Fibroblast of skin of scalp (primary cell): ENCODE data around the gene KIN.
A peak's percentile ranks its signal among the peaks of the same experiment; 100 is the strongest.
"Not testable (repeated sequence)": the region's sequence is repeated elsewhere in the genome, so short reads cannot be mapped to it uniquely, and the experiment has no call there.

Experiments used
- DNase-seq: peaks from one replicate; pipeline ENCODE4 v3.0.0-alpha.2; 2013

The KIN gene

DNA sequence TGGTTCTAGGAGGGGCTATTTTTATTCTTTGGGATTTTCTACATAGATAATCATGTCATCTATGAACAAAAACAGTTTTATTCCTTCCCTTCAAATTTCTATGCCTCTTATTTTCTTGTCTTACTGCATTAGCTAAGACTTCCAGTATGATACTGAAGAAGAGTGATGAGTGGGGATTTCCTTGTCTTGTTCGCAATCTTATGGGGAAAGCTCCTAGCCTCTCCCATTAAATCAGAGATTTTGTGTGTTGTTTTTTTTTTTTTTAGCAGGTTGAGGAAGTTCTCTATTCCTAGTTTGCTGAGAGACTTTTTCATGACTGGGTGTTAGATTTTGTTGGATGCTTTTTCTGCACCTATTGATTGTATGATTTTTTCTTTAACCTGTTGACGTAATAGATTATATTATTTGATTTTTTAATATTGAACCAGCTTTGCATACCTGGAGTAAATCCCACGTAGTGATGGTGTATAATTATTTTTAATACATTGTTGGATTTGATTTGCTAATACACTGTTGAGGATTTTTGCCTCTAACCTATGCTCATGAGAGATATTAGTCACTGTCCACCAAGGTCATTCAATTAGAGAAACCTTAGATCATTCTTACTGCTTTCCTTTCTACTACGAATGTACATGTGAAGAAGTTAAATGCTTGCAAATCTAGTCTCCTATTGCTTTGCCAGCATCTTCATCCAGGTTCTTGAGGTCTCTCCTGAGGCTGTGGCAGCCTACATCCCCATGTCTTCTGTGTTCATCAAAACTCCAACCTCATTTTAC, 6.6 kb upstream of the KIN start:
- no peak for DNase-seq

DNA sequence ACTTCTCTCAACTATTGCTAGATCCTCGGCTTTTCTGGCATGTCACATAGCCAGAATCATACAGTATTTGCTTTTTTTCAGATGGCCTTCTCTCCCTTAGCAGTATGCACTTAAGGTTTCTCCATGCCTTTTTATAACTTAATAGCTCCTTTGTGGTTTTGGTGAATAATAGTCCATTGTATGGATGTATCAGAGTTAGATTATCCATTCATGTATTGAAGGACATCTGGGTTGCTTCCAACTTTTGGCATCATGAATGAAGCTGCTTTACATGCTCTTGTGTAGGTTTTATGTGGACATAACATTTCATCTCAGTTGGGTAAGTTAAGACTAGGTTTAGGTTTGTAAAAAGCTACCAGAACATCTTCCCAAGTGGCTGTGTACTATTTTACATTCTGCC, 4.7 kb upstream of the KIN start:
- DNase-seq = no peak

DNA sequence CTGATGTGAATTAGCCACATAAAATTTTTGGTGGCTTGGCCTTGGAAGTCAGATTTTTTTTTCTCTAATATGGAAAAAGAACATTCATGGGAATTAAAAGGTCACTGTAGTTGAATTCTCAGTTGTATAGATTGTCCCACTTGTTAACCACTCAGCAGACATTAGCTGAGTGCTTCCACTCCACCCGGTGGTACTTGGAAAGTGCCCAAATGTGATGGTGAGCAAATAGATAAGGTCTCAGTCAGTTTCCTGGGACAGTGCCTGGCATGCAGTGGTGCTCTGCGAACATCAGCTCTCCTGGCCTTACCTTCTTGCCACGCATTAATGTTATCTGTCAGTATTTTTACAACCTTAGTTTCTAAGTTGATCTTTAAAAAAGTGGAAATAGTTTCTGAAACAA, 1.6 kb upstream of the KIN start:
- DNase-seq = peak; percentile 27

DNA sequence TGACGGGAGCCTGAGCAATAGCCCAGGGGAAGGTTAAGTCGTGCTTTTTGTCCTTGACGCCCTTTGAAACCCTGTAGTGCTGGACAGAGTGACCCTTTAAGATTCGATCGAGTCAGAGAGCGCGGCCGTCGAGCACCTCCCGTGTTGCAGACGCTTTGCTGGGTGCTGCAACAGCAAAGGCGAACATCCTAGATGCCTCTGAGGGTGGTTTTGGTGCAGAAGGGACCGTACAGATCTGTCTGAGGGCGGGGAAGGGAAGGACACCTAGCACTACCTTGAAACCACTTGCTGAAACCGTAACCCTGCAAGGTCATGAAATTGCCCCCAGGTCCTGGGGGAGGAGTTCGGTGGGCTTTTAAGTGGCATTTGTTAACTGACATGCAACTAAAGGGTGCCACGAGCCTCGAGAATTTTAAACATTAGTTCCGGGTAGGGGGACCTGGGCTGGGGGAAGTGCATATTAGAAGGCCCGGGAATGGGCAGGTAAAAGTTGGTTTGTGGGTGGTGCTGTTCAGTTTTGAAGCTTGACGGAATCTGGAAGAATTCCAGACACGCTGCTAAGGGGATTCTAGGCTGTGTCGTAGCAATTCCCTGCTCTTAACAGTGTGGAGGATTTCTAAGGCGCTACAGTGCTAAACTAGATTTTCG, 970 bp upstream of the KIN start:
- peak; percentile 24 for DNase-seq

DNA sequence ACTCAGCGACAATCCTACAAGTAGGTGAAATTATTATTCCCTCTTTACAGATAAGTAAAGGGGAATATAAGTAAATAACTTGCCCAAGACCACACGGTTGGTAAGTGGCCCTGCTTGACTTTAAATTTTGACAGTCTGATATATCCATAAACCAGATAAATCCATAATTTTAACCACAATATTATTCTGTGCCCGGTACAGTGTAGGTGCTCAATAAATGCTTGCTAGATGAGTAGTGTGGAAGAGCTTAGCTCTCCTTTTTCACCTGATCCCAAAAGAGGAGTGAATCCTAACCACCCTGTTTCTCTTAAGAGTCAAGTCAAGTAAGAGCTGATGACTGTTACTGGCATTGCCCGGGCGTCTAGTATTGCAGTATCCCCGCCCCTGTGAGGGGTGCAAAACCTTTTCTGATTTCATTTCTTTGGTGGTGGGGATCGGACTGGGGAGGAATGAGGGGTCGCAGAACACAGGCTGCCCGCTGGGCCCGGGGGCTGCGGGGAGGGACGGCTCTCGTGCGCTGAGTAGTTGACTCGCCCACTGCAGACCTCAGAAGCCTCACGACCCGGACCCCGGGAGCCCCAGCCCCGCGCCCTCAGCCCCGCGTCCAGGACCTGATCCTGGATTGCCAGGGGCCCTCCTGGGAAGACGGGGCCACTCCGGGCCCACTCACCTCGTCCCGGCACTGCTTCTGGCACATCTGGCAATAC, 490 bp downstream of the KIN start:
- no peak for DNase-seq

DNA sequence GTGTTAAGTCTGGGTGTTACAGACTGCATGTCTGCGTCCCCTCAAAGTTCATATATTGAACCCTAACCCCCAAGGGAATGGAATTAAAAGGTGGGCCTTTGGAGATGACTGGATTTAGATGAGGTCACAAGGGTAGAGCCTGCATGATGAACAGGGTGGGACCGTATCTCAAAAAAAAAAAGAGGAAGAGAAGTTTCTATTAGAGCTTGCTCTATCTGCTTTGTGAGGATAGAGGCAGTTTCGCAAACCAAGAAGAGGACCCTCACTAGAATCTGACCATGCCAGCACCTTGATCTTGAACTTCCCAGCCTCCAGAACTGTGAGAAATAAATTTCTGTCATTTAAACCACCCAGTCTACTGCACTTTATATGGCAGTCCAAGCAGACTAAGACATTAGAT, 1.4 kb downstream of the KIN start:
- DNase-seq = no peak

DNA sequence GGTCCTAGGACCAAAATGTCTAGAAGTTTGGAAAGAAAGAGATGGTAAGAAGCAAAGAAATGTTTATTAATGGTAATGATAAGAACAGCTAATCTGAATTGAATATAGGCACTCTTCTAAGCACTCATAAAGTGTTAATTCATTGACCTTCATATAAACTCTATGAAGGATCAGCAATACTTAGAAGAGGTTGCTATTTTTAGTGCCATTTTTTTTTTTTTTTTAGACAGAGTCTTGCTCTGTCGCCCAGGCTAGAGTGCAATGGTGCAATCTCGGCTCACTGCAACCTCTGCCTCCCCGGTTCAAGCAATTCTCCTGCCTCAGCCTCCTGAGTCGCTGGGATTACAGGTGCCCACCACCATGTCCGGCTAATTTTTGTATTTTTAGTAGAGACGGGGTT, 5.6 kb downstream of the KIN start:
- not testable (repeated sequence) for DNase-seq

DNA sequence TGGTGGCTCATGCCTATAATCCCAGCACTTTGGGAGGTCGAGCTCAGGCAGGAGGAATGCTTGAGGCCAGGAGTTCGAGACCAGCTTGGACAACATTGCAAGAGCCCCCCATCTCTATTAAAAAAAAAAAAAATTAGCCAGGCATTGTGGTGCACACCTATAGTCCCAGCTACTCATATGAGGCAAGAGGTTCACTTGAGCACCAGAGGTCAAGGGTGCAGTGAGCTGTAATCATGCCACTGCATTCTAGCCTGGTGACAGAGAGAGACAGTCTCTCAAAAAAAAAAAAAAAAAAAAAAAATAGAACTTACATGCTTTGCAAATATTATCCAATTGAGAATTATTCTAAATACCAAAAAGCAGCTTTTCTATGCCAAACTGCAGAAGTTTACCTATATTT, 11.0 kb downstream of the KIN start:
- DNase-seq = no peak

DNA sequence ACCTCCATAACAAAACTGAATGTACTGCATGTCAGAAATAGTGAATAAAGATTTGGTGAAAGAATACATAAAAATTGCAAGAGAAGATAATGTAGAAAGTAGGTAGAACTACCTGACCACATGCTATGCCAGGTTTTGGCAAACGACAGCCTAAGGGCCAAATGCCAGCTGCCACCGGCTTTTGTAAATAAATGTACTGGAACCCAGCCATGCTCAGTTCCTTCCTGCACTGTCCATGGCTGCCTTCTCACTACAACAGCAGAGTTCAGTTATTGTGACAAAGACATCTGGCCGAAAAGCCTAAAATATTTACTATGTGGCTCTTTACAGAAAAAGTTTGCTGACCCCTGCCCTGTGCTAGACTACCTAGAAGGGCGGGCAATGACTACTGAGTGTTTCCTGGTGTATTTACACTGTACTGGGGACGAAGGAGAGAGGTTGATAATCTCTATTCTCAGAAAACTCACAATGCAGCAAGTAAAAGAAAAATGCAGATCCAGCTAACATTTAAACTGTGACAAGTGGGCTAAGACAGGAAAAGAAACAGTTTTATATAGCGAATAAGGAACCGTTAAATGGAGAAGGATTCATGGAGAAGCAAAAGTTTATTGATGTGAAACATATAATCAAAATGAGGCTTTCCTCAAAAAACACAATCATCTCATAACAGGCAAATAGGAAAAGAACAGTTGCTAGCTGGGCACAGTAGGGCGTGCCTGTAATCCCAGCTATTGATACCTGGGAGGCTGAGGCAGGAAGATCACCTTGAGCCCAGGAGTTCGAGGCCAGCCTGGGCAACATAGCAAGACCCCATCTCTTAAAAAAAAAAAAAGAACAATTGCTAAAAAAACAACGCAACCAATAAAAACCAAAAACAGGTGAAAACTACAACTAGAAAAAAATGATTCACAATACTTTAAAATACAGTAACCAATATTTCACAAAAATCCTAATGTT, 13.7 kb downstream of the KIN start:
- no peak for DNase-seq

DNA sequence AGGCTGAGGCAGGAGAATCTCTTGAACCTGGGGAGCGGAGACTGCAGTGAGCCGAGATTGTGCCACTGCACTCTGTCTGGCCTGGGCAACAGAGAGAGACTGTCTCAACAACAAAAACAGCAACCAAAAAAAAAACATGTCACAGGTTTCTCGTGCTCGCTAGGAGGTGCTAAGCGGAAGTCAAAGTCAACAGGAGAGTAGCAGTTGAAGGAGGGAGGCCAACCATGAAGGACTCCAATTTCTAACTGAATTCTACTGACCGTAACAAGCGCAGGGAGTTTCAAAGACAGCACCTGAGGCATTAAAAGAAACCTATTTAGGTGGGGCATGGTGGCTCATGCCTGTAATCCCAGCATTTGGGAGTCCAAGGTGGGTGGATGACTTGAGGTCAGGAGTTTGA, 19.4 kb downstream of the KIN start:
- DNase-seq = no peak

DNA sequence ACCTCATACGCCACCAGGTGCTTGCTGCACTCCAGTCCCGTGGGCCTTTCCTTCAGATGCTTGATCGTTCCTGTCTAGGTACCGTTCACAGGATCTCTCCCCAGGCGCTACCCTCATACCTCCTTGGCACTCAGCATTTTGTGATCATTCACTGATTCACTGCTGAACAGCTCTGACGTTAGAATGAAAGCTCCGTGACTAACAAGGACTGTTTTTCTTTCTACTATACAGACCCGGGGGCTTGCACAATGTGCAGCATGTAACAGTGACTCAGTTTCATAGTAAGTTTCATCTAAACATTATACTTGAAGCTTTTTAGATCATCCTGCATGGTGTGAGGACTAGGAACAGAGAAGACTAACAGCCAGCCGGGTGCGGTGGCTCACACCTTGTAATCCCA, 20.6 kb downstream of the KIN start:
- no peak for DNase-seq

DNA sequence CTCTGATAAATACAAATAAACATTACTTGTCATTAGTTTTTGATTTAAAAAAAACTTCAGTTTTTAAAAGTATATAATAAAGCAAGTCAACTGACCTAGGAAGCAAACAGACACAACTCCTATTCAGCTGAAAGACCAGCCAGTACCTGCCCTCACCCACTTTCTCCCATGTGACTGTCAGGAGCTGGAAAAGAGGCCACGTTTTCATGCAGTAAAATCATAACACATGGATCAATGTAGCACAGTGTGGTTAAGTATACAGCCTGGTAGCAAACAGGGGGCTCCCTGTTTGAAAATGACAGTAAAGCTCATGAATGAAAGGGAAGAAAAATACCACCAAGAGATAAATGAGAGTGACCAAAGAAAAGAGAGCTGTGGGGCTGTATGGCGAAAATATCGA, 21.6 kb downstream of the KIN start:
- no peak for DNase-seq

DNA sequence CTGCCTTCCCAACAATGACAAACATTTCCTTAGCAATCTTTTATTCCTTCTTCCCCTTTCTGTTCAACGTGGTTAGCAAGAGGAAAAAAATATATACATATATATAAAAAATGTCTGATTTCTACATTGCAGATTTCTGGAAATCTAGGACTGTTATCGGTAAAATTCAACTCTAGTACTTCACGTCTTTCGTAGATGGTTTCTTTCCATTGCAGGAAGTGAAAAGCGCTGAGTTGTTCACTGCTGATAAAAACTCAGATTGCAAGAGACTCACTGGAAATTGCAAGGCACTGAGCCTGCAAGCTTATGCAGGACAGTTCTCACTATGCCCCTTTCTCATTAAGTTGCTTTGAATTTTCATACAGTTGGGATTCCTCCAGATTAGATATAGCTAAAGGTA, 23.9 kb downstream of the KIN start:
- no peak for DNase-seq

DNA sequence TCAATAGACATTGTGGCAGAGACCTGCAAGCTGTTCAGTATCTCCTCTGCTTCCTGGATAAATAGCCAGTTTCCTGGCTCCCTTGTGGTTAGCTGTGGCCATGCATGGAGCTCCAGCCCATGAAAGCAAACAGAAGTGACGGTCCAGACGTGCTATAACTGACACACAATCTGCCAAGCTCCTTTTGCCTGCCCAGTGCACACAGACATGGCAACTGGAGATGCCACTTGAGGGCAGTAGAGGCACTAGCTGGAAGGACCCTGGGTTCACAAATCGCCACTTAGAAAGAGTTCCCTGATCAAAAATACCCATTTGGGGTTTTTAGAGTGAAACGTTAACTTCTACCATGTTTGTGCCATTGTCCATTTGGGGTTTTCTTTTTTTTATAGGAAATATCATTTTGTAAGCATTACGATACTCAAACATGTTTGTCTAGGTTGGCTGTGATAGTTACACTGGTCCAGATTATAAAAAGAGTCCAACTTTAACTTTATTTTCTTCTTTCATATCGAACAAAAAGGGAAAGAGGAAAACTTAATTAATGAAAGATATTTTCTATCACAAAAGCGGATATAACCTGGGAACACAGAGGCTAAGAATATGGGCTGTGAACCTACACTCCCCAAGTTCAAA, 31.3 kb downstream of the KIN start:
- DNase-seq = peak; percentile 21

DNA sequence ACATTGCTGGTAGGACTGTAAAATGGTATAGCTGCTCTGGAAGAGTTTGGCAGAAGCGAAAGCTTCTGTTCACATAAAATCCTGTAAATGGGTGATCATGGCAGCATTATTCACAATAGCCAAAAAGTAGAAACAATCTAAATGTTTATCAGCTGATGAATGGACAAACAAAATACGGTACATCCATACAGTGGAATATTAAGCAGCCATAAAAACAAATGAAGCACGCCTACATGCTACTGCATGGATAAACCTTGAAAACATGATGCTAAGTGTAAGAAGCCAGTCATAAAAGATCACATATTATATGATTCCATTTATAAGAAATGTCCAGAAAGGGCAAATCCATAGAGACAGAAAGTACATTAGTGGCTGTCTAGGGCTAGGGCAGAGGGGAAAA, 32.7 kb downstream of the KIN start:
- DNase-seq = no peak

DNA sequence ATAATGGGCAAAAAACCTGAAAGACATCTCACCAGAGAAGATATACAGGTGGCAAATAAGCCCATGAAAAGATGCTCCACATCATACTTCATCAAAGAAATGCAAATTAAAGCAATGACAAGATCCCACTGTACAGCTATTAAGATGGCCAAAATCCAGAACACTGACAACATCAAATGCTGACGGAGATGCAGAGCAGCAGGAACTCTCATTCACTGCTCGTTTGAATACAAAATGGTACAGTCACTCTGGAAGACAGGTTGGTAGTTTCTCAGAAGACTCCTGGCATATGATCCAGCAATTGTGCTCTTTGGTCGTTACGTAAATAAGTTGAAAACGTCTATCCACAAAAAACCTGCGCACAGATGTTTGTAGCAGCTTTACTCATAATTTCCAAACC, 35.5 kb downstream of the KIN start:
- DNase-seq = no peak

DNA sequence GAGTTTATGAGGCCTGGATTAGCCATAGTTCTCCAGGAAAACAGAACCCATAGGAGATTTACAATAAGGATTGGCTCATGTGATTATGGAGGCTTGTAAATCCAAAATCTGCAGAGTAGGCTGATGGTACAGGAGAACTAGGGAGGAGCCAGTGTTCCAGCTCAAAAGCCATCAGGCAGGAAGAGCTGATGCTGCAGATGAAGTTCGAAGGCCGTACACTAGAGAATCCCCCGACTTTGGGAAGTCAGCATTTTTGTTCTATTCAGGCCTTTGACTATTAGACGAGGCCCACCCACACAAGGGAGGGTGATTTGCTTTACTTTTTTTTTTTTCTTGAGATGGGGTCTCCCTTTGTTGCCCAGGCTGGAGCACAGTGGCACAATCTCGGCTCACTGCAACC, 37.6 kb downstream of the KIN start:
- no peak for DNase-seq

DNA sequence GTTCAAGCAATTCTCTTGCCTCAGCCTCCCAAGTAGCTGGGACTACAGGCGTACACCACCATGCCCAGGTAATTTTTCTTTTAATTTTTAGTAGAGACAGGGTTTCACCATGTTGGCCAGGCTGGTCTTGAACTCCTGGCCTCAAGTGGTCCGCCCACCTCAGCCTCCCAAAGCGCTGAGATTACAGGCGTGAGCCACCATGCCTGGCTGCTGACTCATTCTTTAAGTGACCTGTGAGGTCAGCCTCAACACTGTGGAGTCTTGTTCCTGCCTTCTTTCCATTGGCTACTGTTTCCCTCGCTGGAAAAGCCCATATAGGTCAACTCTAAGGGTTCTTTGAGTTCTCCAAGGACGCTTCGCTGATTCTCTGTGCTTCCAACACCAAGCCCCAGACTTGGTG, 39.2 kb downstream of the KIN start:
- not testable (repeated sequence) for DNase-seq

DNA sequence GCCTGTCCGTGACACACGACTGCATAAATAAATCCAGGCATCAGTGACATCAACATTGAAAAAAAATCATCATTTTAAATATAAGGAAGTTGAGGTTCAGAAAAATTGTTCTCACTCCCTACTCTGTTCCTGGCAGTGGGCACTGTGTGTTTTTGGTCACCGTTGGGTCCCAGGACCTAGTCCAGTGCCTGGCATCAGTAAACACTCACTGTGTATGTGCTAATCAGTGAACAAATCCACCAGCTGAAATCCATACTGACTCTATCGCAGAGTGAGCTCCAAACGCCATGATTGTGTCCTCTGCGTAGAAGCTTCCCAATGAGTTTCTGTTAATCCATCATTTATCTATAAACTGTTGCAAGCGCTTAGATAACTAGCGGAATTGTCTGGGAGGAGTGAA, 43.5 kb downstream of the KIN start:
- no peak for DNase-seq

DNA sequence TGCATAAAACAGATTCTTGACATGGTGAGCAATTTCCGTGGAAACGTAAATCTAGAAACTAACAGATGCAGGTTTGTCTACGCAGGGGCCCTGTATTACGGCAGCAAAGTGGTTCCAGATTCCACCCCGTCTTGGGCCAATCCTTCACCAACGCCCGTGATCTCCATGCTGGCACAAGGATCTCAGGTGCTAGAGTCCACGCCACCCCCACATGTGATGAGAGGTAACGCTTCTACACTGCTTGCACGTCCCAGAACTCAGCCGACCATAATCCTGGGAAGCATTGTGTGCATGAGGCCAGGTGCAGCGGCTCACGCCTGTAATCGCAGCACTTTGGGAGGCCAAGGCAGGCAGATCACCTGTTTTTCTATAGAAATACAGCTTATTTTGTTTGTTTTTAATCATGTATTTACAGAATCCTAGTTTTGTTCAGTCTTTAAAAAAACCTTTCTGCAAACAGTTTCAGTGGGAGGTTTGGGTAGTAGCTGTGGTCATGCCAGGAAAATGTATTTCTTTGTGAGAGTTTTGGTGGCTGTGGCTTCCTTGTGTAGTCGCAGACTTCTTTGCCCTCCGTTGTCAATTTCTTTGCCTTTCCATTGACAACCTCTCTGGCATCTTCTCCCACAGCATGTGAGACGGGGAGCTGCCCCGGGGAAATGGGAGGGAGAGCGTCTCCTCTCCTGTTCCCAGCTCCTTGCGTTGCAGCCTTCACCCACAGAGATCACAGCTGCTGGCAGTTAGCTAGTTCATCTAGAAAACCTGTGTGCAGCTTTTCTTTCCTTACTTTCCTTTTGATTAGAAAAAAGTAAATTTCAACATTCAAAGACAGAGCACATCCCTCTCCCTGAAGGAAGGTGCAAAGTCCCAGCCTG, 49.0 kb downstream of the KIN start:
- DNase-seq = no peak

DNA sequence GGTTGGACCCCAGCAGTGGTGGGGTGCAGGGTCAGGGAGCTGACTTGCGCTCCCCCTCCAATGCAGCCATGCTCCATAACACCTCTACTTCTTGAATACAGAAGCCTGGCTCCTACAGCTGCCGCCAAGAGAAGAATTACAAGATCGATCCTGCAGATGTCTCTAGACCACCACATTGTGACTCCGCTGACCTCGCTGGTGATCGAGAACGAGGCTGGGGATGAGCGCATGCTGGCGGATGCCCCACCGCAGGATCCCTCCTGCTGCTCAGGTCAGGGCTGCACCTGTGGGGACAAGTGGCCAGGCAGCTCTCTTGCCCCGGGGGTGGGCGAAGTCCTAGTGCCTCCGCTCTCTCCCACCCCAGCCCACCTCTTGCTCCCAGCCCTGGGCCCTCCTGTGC, 53.0 kb downstream of the KIN start:
- DNase-seq = no peak
